Vein endothelial cell (primary cell): ENCODE results near the gene OS9. TPM values are rescaled to one million over a fixed set of nuclear protein-coding genes. Genes with fewer than 3 reads are reported as not detected.

Experiments used
- total RNA-seq: library from RNA; depleted of rRNA; stranded (reverse); fragments of >200 nt; gene quantifications from 2 replicates; pipeline ENCODE4 v1.2.3, GENCODE V29; 2012

Gene OS9, protein sequence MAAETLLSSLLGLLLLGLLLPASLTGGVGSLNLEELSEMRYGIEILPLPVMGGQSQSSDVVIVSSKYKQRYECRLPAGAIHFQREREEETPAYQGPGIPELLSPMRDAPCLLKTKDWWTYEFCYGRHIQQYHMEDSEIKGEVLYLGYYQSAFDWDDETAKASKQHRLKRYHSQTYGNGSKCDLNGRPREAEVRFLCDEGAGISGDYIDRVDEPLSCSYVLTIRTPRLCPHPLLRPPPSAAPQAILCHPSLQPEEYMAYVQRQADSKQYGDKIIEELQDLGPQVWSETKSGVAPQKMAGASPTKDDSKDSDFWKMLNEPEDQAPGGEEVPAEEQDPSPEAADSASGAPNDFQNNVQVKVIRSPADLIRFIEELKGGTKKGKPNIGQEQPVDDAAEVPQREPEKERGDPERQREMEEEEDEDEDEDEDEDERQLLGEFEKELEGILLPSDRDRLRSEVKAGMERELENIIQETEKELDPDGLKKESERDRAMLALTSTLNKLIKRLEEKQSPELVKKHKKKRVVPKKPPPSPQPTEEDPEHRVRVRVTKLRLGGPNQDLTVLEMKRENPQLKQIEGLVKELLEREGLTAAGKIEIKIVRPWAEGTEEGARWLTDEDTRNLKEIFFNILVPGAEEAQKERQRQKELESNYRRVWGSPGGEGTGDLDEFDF
- 182 and 199 TPM in 2 replicates for total RNA-seq

DNA sequence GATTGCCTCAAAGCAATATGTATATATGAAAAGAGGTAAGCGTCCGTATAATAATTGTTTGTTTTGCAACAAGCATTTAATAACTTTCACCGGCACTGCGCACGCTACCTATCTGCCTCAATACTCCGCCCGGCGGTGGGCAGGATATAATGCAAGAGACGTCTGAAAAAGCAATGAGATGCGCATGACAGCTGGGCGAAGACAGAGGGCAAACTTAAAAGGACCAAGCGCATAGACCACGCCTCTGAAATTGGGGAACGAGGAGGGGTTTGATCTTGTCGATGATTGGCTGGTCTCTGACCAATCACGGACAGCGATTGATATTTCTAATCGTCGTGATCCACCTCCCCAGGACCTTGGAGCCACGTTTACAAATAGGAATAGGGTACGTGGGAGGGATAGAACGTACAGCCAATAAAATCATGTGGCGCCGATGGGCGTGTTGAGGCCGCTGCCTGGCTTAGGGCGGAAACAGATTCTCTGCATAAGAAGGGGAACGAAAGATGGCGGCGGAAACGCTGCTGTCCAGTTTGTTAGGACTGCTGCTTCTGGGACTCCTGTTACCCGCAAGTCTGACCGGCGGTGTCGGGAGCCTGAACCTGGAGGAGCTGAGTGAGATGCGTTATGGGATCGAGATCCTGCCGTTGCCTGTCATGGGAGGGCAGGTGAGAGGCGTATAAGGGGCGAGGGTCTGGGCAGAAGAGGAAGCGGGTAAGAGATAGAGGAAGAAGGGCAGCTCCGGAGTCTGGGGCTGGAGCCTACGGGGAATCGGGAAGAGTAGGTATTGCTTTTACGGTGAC lies at the start of gene OS9:
TSS of gene OS9 (plus strand) at position 474 of the 800 bp plus-strand sequence. CDS start at position 504, 30 bp downstream.

GRCh38 chr12:57738661-57739237 lies 44.8 kb downstream of the OS9 start, which contains the start of gene AGAP2:
TSS of gene AGAP2 (minus strand) at chr12:57738742. CDS start at chr12:57738246, 496 bp downstream.

DNA sequence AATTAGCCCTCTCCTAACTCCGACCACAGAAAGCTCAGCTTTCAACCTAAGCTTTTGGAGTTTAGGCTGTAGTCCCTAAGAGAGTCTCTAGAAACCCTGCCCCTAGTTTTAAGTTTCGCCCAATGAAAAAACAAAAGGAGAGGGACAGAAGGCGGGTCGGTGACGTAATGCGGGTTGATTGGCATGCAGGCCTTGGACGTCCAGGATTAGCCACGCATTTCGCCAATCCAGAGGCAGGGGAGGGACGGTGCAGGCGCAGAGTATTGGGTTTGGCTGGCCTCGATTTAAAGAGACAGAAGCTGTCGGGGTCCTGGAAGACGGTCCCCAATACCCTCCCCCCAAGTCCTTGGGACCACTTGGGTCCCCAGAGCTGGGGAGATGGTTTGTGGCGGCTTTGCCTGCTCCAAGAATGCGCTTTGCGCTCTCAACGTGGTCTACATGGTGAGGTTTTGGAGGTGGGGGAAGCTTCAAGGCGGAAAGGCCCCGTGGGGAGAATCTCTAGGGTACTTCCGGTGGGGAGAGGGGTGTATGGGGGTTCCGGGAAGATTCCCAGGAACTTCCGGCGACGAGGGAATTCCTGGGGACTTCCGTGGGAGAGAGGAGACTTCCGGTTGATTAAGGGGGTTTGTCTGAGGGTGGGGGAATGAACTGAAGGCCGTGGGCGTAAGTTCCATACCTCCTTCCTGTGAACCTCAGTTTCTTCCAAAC lies 51.0 kb downstream of the OS9 start, which contains the start of gene TSPAN31:
TSS of gene TSPAN31 (plus strand) at position 263 of the 708 bp plus-strand sequence. CDS start at position 379, 116 bp downstream.

DNA sequence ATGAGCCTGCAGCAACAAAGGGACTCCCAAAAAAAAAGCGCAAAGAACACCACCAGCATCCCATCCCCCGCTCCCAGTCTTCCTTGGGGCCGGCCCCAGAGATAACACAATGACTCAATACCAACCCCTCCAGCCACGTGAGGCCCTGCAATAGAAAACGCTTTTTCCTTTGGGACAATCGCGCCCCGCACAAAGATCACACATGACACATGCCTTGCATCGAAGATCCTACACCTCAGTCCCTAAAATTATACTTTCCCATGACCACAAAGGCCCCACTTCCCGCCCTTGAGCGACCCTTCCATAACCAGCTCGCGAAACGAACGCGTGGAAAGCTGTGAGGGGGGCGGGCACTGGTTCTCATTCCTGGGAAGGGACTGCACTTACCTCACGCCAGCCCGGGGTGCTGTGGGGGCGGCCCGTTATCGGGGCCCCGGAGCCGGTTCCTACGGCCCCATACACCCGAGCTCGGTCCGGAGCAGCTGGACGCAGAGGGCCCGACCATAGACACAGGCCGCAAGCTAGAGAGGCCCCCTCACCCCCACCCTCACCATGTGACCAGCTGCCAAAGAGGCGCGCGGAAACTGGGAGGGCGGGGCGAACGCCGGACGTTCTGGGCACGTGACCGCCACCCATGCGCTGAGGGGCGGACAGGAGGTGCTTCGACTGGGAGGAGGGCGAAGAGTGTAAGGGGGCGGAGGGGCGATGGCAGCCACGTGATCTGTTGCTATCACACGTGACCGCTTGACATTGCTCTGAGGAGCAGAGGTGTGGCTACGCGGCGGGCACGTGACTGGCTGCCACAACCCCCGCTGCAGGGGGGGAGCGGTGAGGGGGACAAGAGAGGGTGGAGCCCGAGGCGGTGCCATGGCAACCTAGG lies 58.1 kb downstream of the OS9 start, which contains the start of gene CDK4:
TSS of gene CDK4 (minus strand) at position 523 of the 880 bp plus-strand sequence. CDS start 593 bp downstream, outside the sequence.

DNA sequence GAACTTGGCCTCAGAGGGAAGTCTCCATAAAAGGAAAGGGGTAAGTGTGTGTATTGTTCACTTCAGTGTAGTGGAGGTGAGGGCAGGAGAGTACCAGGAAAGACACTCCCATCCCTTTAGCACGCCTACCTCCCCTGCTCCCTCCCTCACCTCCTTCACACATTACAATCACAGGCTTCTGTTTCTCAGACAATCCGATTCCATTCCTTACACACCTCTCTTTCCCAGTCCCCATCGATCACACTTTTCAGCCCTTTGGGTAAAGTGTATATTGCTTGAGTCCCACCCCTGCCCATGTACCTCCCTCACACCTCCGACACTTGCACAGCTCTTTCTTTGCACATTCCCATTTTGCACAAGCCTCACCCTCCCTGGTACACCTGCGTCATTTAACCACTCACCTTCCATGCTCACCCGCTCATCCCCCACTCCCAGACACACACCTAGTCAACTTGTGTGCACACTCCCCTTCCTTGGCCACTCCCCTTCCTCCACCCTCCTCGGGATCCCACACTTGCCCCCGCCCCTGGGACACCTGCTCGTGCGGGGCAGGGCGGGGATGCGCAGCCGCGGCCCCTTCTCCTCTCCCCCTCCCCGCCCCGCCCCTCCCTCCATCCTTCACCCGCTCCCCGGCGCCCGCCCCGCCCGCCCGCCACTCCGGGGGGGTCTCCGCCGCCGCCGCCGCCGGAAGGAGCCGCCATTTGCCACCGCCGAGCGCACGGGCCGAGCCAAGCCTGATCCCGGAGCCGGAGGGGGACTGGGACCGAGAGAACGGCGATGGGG lies 60.7 kb downstream of the OS9 start, which contains the start of gene MARCHF9:
TSS of gene MARCHF9 (plus strand) at position 693 of the 783 bp plus-strand sequence. CDS start 426 bp downstream, outside the sequence.

GRCh38 chr12:57766464-57767304 lies 72.8 kb downstream of the OS9 start, which contains the start of gene CYP27B1:
TSS of gene CYP27B1 (minus strand) at chr12:57767078. CDS start at chr12:57767041, 37 bp downstream.

Other genes starting within 250 kb of the OS9 start
- gene INHBE, start 238.8 kb upstream of the OS9 start, total RNA-seq: not detected in 2 replicates
- gene GLI1, start 234.3 kb upstream of the OS9 start, total RNA-seq: not detected in 2 replicates
- gene ARHGAP9, start 214.3 kb upstream of the OS9 start, total RNA-seq: not detected in 2 replicates
- 111 and 114 TPM in 2 replicates for gene MARS1, start 206.1 kb upstream of the OS9 start, total RNA-seq
- 4.9 and 5.9 TPM in 2 replicates for gene DDIT3, start 173.6 kb upstream of the OS9 start, total RNA-seq
- gene MBD6, start 171.3 kb upstream of the OS9 start, total RNA-seq: 9.3 and 12.7 TPM in 2 replicates
- 145 and 151 TPM in 2 replicates for gene DCTN2, start 146.9 kb upstream of the OS9 start, total RNA-seq
- gene KIF5A, start 144.1 kb upstream of the OS9 start, total RNA-seq: not detected in 2 replicates
- gene PIP4K2C, start 102.9 kb upstream of the OS9 start, total RNA-seq: 9.1 and 9.6 TPM in 2 replicates
- gene DTX3, start 89.3 kb upstream of the OS9 start, total RNA-seq: 0.48 and 1.3 TPM in 2 replicates
- gene ARHGEF25, start 82.7 kb upstream of the OS9 start, total RNA-seq: 0.10 and 0.98 TPM in 2 replicates
- not detected in 2 replicates for gene B4GALNT1, start 60.9 kb upstream of the OS9 start, total RNA-seq
- gene AGAP2, start 44.6 kb downstream of the OS9 start, total RNA-seq: 0.29 and 0.33 TPM in 2 replicates
- 33.3 and 47.4 TPM in 2 replicates for gene TSPAN31, start 50.9 kb downstream of the OS9 start, total RNA-seq
- gene CDK4, start 58.2 kb downstream of the OS9 start, total RNA-seq: 215 and 222 TPM in 2 replicates
- gene MARCHF9, start 61.0 kb downstream of the OS9 start, total RNA-seq: 2.7 and 7.5 TPM in 2 replicates
- gene CYP27B1, start 72.9 kb downstream of the OS9 start, total RNA-seq: under 0.01 and 0.67 TPM in 2 replicates
- 5.9 TPM in 2 replicates for gene METTL1, start 78.0 kb downstream of the OS9 start, total RNA-seq
- gene EEF1AKMT3, start 78.5 kb downstream of the OS9 start, total RNA-seq: 8.8 and 10.5 TPM in 2 replicates
- gene TSFM, start 88.7 kb downstream of the OS9 start, total RNA-seq: 15.7 and 17.4 TPM in 2 replicates
- 0.98 and 1.1 TPM in 2 replicates for gene AVIL, start 124.6 kb downstream of the OS9 start, total RNA-seq
- gene CTDSP2, start 152.6 kb downstream of the OS9 start, total RNA-seq: 81.9 and 99.9 TPM in 2 replicates
- gene ATP23, start 247.4 kb downstream of the OS9 start, total RNA-seq: 5.1 and 5.6 TPM in 2 replicates